Measurements from ENCODE around the gene CAMSAP1.

DNA sequence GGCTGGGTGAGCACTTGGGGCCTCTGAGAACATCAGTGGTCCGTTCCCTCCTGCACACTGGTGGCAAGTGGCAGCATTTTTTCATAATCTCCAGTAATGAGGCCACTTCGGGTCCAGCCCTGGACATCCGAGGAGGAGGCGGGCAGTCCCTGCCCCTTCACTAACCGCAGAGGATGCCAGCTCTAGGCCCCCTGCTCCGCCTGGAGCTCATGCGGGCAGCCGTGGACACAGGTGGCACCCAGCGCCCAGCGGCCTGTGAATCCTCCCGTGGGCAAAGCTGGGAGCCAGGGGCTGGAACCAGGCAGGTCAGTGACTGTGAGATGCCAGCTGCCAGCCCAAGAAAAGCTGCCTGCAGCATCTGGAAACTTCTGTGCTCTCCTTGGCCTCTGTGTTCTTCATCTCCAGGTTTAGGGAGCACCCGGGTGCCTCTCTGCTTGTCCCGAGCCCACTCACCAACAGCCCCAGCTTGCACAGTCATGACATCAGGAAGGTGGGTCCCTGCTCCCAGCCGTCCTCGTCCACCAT, 112.9 kb downstream of the CAMSAP1 start:
- TF ChIP-seq POLR2A (IDR thresholded peaks at IDR 0.05), result no peak
- TF ChIP-seq, protein P1, sequence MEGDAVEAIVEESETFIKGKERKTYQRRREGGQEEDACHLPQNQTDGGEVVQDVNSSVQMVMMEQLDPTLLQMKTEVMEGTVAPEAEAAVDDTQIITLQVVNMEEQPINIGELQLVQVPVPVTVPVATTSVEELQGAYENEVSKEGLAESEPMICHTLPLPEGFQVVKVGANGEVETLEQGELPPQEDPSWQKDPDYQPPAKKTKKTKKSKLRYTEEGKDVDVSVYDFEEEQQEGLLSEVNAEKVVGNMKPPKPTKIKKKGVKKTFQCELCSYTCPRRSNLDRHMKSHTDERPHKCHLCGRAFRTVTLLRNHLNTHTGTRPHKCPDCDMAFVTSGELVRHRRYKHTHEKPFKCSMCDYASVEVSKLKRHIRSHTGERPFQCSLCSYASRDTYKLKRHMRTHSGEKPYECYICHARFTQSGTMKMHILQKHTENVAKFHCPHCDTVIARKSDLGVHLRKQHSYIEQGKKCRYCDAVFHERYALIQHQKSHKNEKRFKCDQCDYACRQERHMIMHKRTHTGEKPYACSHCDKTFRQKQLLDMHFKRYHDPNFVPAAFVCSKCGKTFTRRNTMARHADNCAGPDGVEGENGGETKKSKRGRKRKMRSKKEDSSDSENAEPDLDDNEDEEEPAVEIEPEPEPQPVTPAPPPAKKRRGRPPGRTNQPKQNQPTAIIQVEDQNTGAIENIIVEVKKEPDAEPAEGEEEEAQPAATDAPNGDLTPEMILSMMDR (IDR thresholded peaks at IDR 0.05), result no peak

Measured in lower leg skin (tissue), 3 donors.